Endothelial cell of umbilical vein (primary cell): ENCODE results near the gene EMC8. TPM values are rescaled to one million over a fixed set of nuclear protein-coding genes. Genes with fewer than 3 reads are reported as not detected.

ENCODE experiments used
- BruUV-seq: library from RNA; stranded (reverse); fragments of 400-500 nt; replicated peaks from 2 replicates; lab custom pipeline; 2021; lab: Mats Ljungman, UMichigan
- CTCF ChIA-PET: fragments of 300-600, 350-600 bp; sonication (Branson Sonifier 250); formaldehyde crosslinking; loops from one replicate; lab custom pipeline; 2021; ENCODE audit warnings: antibody characterized with exemption, inconsistent platforms; lab: Charles Lee
- POLR2A ChIA-PET: fragments of 300-600, 350-600 bp; sonication (Branson Sonifier 250); formaldehyde crosslinking; loops from one replicate; lab custom pipeline; 2021; ENCODE audit warnings: antibody characterized with exemption, inconsistent platforms; lab: Charles Lee
- DNase-seq: peaks from one replicate; pipeline ENCODE4 v3.0.0-alpha.2; 2011; ENCODE audit warnings: low read depth, low spot score
- FAIRE-seq: peaks from 2 replicates; lab custom pipeline; 2011; peaks lifted over from hg19 to GRCh38; lab: Jason Lieb, UNC
- H2AFZ ChIP-seq: 2 replicates; pipeline ENCODE4 v1.6.0; 2012; ENCODE audit warnings: low read depth, low read length, control low read depth, inconsistent platforms
- H3K27ac ChIP-seq: 2 replicates; pipeline ENCODE4 v1.5.1; 2011; ENCODE audit warnings: low read depth, mild to moderate bottlenecking, control low read depth, low read length, moderate library complexity; ENCODE audit not compliant: insufficient read depth
- H3K27me3 ChIP-seq, 2 experiments: 2 replicates each; pipeline versions ENCODE4 v1.6.0 to v1.6.1; 2011; ENCODE audit warnings: low read length in 2 of 2, mixed read lengths in 1 of 2; ENCODE audit not compliant: control insufficient read depth in 2 of 2, insufficient read depth in 2 of 2
- H3K36me3 ChIP-seq, 2 experiments: 2 replicates in 1 of 2; 3 replicates in 1 of 2; pipeline ENCODE4 v1.5.1; 2011; ENCODE audit warnings: low read length in 2 of 2, mild to moderate bottlenecking in 1 of 2, moderate library complexity in 1 of 2; ENCODE audit not compliant: control insufficient read depth in 2 of 2, insufficient read depth in 2 of 2; ENCODE audit errors: extremely low read depth in 1 of 2
- H3K4me1 ChIP-seq: 3 replicates; pipeline ENCODE4 v1.5.1; 2011; ENCODE audit warnings: mild to moderate bottlenecking, low read length; ENCODE audit not compliant: control insufficient read depth, insufficient read depth; ENCODE audit errors: extremely low read depth
- H3K4me2 ChIP-seq: 2 replicates; pipeline ENCODE4 v1.6.1; 2011; ENCODE audit warnings: low read length, control low read depth, mixed read lengths; ENCODE audit not compliant: insufficient read depth
- H3K4me3 ChIP-seq, 3 experiments: fragments of 200-600 bp in 1 of 3; sonication (generic), shearing (Covaris generic) in 1 of 3; replicated peaks in 1 of 3; 2 replicates each; pipeline ENCODE4 v1.5.1; 2011 to 2016; ENCODE audit warnings: control low read depth in 3 of 3, low read length in 3 of 3, mild to moderate bottlenecking in 2 of 3, inconsistent platforms in 1 of 3, low read depth in 1 of 3, moderate library complexity in 1 of 3; ENCODE audit not compliant: insufficient read depth in 1 of 3
- H3K79me2 ChIP-seq: 2 replicates; pipeline ENCODE4 v1.6.0; 2012; ENCODE audit warnings: low read length, inconsistent platforms; ENCODE audit not compliant: control insufficient read depth, insufficient read depth
- H3K9ac ChIP-seq: replicated peaks from 2 replicates; pipeline ENCODE3; 2011; ENCODE audit warnings: low read length, control low read depth; ENCODE audit not compliant: insufficient read depth; ENCODE audit errors: extremely low read depth
- H3K9me1 ChIP-seq: replicated peaks from 3 replicates; pipeline ENCODE4 v1.6.0; 2011; ENCODE audit warnings: mild to moderate bottlenecking, low read length; ENCODE audit not compliant: control insufficient read depth, insufficient read depth; ENCODE audit errors: extremely low read depth
- H3K9me3 ChIP-seq: replicated peaks from 2 replicates; pipeline ENCODE4 v1.5.1; 2012; ENCODE audit warnings: low read length, inconsistent platforms; ENCODE audit not compliant: control insufficient read depth, insufficient read depth
- H4K20me1 ChIP-seq: replicated peaks from 2 replicates; pipeline ENCODE3; 2011; ENCODE audit warnings: mild to moderate bottlenecking, low read length; ENCODE audit not compliant: control insufficient read depth, insufficient read depth; ENCODE audit errors: extremely low read depth
- EZH2 ChIP-seq: IDR thresholded peaks from 2 replicates; pipeline ENCODE4 v1.6.1; 2012; ENCODE audit warnings: borderline replicate concordance, low read depth, mild to moderate bottlenecking, moderate library complexity, low read length, inconsistent platforms; ENCODE audit not compliant: severe bottlenecking
- FOS ChIP-seq: IDR thresholded peaks from 2 replicates; pipeline ENCODE4 v1.6.1; 2011; ENCODE audit warnings: mild to moderate bottlenecking, low read length, moderate library complexity, borderline replicate concordance; ENCODE audit not compliant: insufficient read depth
- GATA2 ChIP-seq: IDR thresholded peaks from 2 replicates; pipeline ENCODE4 v1.7.0; 2011; ENCODE audit warnings: low read depth, mild to moderate bottlenecking, moderate library complexity, mixed read lengths, low read length; ENCODE audit not compliant: insufficient read length, insufficient read depth
- JUN ChIP-seq: IDR thresholded peaks from 2 replicates; pipeline ENCODE4 v1.6.1; 2011; ENCODE audit warnings: borderline replicate concordance, low read depth; ENCODE audit not compliant: insufficient read length, insufficient read depth
- MYC ChIP-seq: IDR thresholded peaks from one replicate; pipeline ENCODE4 v1.6.1; 2011; ENCODE audit warnings: mild to moderate bottlenecking, low read depth, low read length
- POLR2A ChIP-seq: IDR thresholded peaks from 2 replicates; pipeline ENCODE4 v1.6.1; 2012; ENCODE audit warnings: low read depth, mild to moderate bottlenecking, control low read depth, low read length
- POLR2AphosphoS5 ChIP-seq: IDR thresholded peaks from 2 replicates; pipeline ENCODE4 v1.6.1; 2012; ENCODE audit warnings: low read depth, mild to moderate bottlenecking, control low read depth, low read length, moderate library complexity; ENCODE audit not compliant: insufficient read depth
- dilution Hi-C: fragments of 300-500 bp; cut with MboI; formaldehyde crosslinking; loops from one replicate; pipeline ENCODE4 v1.15.0; 2019; ENCODE audit warnings: low sequenced_read_pairs; ENCODE audit not compliant: extremely low pct_ligation_motif_present
- intact Hi-C: fragments of 100-400 bp; cut with micrococcal nuclease; formaldehyde crosslinking; loops from one replicate; pipeline ENCODE4 v1.10.0; 2022
- polyA plus RNA-seq, 4 experiments: library from polyadenylated mRNA; depleted of rRNA in 3 of 4; stranded (reverse) in 3 of 4; unstranded in 1 of 4; fragments of >200 nt; gene quantifications; 2 replicates each; pipeline versions ENCODE4 v1.2.1 to v1.2.3, GENCODE V29; 2011 to 2012; ENCODE audit warnings: missing spikeins in 1 of 4
- total RNA-seq: library from RNA; stranded (reverse); gene quantifications from 2 replicates; pipeline ENCODE4 v1.2.3, GENCODE V29; 2021
- TF ChIP-seq, protein P1 (sequence below): IDR thresholded peaks from 2 replicates; pipeline ENCODE4 v1.6.1; 2011; ENCODE audit not compliant: insufficient read depth, insufficient read length
- TF ChIP-seq, protein P2 (sequence below), 2 donors: IDR thresholded peaks; 1 replicate in 1 of 2; 2 replicates in 1 of 2; pipeline ENCODE4 v1.5.1; 2011; ENCODE audit warnings: low read length in 2 of 2, mild to moderate bottlenecking in 2 of 2, moderate library complexity in 2 of 2, control low read depth in 1 of 2, inconsistent platforms in 1 of 2, low read depth in 1 of 2; ENCODE audit not compliant: insufficient read depth in 1 of 2; ENCODE audit errors: extremely low read depth in 1 of 2

EMC8 gene
- total and polyA plus RNA-seq, 2 donors (not counting 3 experiments of a cell fraction or from before 2014, with no cell fraction given) = 51.2 to 59.6 TPM

DNA sequence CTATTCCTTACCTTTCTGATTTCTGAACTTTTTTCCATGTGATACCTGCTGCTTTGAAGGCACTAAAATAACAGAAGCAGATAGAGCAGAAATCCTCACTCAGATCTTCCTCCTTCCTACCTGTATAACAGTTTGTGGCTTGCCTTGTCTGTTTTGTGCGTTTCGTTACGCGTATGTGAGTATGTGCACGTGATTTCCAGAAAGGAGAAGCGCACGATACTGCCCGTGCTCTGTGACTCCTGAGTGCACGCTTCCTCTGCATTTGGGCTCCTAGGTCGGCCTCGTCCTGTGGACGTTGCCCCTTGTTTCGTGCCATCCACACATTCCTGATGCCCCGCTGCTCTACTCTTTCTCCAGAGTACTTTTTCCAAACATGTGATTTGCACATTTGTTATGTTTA, 4.2 kb upstream of the EMC8 start:
- ChIA-PET POLR2A (no interaction called here), CTCF (interaction anchor here (1.0 to 1.2 kb wide), 3 partner anchors 16 to 213 kb away, joined by 4 to 5 read pairs (median 4); no protein-coding TSS in a partner anchor)
- Histone ChIP-seq H3K79me2 (peaks cover 45% of the 10 kb centered on the region), H3K27me3 (no peaks in the 10 kb centered on the region), H4K20me1 (no peaks in the 10 kb centered on the region), H3K4me2 (no peak overlapping the region), H3K4me3 (no peak overlapping the region), H3K36me3 (peaks cover 24 to 40% of the 10 kb centered on the region in 2 experiments), H3K27ac (no peak overlapping the region), H3K9ac (no peak overlapping the region), H3K4me1 (peaks cover 10% of the 10 kb centered on the region), H3K9me1 (no peaks in the 10 kb centered on the region), H3K9me3 (no peaks in the 10 kb centered on the region), H2AFZ (no peak overlapping the region)
- FAIRE-seq (no peak), DNase-seq (no peak)
- TF ChIP-seq, protein P1, sequence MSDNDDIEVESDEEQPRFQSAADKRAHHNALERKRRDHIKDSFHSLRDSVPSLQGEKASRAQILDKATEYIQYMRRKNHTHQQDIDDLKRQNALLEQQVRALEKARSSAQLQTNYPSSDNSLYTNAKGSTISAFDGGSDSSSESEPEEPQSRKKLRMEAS = no peak
- TF ChIP-seq JUN (no peak), FOS (no peak), MYC (no peak), POLR2A (no peak), GATA2 (no peak), POLR2AphosphoS5 (no peak), EZH2 (no peak)
- TF ChIP-seq, protein P2, sequence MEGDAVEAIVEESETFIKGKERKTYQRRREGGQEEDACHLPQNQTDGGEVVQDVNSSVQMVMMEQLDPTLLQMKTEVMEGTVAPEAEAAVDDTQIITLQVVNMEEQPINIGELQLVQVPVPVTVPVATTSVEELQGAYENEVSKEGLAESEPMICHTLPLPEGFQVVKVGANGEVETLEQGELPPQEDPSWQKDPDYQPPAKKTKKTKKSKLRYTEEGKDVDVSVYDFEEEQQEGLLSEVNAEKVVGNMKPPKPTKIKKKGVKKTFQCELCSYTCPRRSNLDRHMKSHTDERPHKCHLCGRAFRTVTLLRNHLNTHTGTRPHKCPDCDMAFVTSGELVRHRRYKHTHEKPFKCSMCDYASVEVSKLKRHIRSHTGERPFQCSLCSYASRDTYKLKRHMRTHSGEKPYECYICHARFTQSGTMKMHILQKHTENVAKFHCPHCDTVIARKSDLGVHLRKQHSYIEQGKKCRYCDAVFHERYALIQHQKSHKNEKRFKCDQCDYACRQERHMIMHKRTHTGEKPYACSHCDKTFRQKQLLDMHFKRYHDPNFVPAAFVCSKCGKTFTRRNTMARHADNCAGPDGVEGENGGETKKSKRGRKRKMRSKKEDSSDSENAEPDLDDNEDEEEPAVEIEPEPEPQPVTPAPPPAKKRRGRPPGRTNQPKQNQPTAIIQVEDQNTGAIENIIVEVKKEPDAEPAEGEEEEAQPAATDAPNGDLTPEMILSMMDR (IDR thresholded peaks at IDR 0.05; ENCODE audit: extremely low read depth in 1 of 2, insufficient read depth in 1 of 2, low read depth in 1 of 2, low read length in 2 of 2) = no peak
- no TSS peak for BruUV-seq
- intact Hi-C loops (no loop called here), dilution Hi-C loops (no loop called here)
